HG03520 (cell line): ENCODE data around the gene PKP2.

ENCODE experiments used
- ATAC-seq: cut with Tn5 transposase; IDR thresholded peaks from one replicate; pipeline ENCODE4 v1.9.1; 2021; ENCODE audit warnings: mild to moderate bottlenecking, moderate library complexity; ENCODE audit not compliant: unreplicated experiment

Gene PKP2

DNA sequence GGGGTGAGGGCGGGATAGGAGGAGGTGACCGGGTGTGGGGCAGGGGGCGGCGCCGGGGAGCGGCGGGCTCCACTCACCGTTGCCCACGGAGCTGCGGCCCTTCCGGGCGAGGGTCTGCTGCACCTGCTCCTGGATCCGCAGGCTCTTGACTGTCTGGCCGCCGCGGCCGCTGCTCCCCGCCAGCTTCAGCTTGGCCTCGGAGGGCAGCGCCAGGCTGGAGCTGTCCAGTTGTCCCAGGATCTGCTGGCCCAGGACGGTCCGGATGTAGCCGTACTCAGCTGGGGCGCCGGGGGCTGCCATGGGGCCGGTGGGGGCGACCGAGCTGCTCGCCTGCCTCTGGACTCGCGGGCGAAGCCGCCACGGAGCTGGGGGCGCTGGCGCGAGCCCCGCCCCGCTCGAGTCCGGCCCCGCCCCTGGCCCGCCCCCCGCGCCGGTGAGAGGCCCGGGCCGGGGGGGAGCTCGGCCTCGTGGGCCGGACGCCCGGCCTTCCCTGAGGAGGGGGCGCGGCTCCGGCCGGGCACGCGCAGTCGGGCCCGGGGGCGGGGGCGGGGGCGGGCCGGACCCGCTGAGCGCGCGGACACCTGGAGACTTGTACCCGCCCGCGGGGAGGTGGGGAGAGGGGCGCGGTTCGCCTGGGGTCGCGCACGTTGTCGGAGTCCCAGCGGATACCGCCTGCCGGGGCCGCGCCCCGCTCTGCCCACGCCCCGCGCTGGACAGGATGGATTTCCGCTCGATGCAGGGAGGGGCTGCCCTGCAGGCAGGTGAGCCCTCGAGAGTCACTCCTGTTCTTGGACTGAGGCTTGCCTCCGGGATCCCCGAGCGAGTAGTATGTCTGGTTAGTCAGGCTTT, at the start of gene PKP2:
Gene PKP2 (minus strand): TSS at position 346 of the 849 bp plus-strand sequence. CDS start 46 bp downstream, at position 300.
- peak; percentile 38 for ATAC-seq

GRCh38 chr12:32944195-32944594, 47.6 kb upstream of the PKP2 start:
- ATAC-seq, result no peak

DNA sequence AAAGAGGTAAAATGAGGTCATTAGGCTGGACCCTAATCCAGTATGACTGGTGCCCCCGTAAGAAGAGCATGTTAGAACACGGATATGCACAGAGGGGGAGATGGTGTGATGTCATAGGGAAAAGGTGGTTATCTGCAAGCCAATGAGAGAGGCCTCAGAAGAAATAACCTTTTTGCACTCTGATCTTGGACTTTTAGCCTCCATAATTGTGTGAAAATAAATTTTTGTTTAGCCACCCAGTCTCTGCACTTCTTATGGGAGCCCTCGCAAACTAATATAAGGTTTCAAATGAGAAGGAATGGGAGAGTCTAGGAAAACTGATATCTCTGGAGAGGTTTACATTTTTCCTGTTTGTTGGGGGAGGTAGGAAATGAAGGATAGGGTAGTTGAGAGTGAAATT, 43.2 kb upstream of the PKP2 start:
- ATAC-seq, result no peak

- no peak for ATAC-seq
Measured at GRCh38 chr12:32926963-32927362, 30.4 kb upstream of the PKP2 start.

- no peak for ATAC-seq
Measured at GRCh38 chr12:32926356-32926755, 29.8 kb upstream of the PKP2 start.

DNA sequence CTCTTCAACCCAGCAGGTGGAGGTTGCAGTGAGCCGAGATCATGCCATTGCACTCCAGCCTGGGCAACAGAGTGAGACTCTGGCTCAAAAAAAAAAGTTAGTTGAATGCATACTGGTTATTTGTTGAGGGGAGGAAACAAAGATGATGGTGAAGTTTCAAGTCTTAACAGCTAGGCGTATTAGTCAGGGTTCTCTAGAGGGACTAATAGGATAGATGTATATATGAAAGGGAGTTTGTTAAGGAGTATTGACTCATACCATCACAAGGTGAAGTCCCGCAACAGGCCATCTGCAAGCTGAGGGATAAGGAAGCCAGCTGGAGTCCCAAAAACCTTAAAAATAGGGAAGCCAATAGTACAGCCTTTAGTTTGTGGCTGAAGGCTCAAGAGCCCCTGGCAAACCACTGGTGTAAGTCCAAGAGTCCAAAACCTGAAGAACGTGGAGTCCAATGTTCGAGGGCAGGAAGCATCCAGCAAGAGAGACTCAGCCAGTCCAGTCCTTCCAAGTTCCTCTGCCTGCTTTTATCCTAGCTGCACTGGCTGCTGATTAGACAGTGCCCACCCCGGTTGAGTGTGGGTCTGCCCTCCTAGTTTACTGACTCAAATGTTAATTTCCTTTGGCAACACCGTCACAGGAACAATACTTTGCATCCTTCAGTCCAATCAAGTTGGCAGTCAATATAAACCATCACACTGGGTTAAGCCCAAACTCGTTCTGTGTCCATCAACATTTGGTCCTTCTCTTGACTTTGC, 26.1 kb upstream of the PKP2 start:
- ATAC-seq, result no peak

DNA sequence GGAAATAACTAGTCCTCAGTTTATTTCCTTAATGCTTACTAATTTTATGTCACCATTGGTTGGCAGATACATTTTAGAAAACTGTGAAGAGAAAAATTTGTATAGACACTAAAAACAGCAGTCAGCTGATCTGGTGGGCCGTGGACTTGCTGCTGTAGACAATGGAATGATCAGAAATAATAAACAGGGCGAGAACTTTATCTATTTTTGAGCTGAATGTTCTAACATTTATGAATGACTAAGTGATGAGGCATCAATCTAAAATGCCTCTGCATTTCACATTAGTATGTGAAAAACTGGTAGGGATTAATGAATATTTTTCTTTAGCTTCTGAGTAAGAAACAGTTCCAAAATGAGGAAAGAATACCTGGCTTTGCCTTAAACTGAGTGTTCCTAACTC, 24.8 kb upstream of the PKP2 start:
- ATAC-seq, result no peak

DNA sequence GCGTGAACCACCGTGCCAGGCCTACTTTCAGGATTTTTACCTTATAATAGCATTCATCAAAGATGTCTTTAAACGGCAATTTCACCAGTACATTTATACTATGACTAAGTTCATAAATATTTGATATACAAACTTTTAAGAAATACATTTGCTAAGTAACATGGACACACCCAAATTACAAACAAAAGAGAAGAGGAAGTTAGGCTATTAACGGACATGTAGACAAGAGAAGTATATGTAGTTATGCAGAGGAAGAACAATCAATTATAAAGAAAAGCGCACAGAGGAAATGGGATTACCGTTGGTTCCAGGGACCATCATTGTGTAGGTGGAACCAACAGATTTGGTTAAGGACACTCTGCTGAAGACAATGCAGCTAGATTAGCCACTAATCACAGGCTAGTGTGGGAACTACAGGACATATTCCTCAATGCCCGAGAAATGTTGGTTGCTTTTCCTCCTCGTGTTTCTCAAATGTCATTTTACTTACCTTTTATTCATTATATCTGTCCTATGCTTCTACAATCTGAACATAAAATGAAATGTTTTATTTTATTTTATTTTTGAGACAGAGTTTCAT, 24.0 kb upstream of the PKP2 start:
- no peak for ATAC-seq

DNA sequence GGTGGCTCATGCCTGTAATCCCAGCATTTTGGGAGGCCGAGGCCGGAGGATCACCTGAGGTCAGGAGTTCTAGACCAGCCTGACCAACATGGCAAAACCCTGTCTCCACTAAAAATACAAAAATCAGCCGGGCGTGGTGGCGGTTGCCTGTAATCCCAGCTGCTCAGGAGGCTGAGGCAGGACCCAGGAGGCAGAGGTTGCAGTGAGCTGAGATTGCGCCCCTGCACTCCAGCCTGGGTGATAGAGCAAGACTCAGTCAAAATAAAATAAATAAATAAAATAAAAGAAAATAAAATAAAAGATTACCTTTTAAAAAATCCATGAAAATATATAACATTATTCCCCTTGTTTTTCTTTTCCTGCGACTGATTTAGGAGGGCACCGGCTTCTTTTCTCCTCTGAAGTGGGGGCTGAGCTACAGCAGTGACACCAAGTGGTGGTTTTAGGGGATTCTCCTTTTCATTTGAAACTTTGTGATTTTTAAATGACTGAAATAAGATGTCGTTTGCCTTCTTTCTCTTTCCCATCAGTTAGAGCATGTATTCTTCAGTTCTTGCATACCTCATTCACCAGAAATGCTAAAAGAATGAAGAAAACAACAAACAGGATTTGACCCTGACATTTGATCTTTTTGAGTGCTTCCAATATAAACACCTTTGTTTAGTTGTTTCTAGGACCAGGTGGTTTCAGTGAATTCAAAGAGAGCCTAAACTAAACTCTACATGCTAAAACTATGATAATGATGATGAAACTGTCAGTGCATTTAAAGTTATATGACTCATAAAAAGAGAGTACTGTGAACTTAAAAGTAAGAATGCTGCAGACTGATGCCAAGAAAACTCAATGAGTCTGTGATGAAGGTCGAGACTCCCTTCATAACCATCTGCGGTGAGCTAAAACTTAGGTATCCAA, 22.6 kb upstream of the PKP2 start:
- peak; percentile 67 for ATAC-seq

GRCh38 chr12:32917094-32917611, 20.6 kb upstream of the PKP2 start:
- ATAC-seq, result no peak

DNA sequence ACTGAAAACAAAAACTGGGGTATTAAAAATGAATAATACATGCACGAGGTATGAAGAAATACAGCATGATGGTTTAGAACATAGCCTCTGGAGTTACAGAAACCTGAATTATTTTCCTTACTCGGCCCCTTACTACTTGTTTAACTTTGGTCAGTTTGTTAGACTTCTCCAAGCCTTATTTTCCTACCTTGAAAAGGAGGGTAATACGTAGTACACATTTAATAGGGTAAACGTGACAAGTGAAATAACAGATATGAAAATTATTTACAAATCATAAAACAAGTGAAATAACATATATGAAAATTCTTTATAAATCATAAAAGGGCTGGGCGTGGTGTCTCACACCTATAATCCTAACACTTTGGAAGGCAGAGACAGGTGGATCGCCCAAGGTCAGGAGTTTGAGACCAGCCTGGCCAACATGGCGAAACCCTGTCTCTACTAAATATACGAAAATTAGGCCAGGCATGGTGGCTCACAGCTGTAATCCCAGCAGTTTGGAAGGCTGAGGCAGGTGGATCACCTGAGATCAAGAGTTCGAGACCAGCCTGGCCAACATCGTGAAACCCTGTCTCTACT, 11.4 kb upstream of the PKP2 start:
- ATAC-seq, result no peak

GRCh38 chr12:32907166-32907565, 10.6 kb upstream of the PKP2 start:
- no peak for ATAC-seq

DNA sequence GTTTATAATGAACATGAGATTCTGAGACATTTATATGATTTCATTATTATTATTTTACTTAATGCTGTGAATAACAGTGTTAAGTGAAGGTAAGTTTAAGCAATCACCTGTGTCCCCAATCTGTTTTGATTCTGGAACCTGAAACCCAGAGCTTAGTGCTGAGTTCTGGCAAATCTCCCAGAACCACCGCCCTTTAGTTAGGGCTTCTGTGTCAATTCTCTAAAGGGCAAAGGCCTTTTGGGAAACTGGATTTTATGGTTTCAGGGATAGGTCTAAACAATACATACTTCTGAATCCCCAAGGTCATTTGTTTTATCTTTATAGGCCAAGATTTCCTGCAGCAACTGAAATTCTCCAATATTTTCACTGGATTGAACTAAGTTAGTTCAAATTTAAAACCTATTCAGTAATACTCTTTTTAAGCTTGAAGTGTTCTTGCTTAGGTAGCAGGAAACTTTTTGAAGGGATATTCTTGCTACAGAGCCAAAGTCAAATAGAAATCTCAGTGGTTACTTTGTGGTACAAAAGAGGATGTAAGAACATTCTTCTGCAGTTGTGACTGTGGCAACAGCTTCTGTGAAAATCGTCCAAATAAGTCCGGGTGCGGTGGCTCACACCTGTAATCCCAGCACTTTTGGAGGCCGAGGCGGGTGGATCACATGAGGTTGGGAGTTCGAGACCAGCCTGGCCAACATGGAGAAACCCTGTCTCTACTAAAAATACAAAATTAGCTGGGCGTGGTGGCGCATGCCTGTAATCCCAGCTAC, 10.0 kb upstream of the PKP2 start:
- ATAC-seq, result peak; percentile 94

DNA sequence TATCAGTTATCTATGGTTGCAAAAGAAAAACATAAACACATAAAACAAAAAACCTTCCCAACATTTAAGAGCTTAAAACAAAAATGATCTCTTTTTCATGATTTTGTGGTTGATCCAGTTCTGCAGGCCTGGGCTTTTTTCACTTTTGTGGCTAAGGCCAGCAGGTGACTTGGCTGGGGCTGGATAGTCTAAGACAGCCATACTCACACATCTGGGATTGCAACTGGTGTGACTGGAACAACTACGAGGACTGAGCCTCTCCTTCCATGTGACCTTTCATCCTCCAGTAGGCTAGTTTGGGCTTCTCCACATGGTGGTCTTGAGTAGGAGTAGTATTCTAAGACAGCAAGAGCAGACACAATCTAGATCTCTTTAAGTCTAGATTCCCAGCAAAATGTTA, 7.2 kb upstream of the PKP2 start:
- no peak for ATAC-seq

- ATAC-seq, result no peak
Measured at GRCh38 chr12:32903318-32903717, 6.7 kb upstream of the PKP2 start.

DNA sequence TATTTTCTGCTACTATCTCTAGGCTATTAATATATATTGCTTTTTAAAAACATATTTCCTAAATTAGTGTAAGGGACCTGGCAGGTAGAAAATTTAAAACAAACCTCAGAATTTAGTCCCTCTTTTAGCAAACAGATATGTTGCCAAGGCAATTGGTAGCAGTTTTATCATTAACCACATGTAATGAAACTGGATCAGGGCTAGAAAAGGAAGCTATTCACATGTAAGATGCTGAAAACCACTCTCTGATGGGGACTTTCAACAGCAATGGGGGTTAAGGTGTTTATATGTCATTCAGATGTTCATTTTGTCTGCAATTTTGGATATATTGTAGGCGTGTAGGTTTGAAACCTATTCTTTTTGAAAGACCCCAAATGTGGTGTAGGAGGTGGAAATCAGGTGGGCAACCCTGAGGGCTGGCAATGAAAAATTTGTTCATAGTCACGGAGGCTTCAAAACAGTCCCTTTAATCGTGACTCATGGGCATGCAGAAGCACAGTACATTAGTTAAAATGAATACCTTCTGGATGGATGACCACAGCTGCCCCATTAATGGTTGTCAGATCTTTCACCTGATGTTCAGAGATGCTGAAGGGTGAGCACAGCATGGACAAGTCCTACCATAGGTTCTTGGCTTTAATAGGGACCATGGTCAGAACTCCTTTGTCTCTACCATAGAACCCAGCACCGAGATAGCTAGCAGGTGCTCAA, 5.9 kb upstream of the PKP2 start:
- peak; percentile 57 for ATAC-seq

DNA sequence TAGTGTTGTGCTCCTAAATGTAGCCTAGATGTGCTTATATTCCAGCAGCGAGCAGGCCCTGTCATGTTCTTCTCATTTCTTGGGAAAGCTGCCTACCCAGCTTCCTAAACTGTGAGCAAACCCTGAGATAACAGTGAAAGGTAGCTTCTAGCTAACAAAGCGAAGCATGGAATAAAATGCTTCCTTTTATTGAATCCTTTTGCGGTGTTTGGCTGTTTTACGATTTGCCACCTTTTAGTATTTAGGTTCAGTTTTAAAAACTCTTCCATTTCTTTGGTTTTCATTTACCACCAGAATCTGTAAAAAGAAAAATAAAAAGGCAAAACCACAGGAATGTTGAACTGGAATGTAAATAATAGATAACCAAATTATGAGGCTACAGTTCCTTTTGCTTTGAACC, 5.0 kb upstream of the PKP2 start:
- ATAC-seq, result no peak

- ATAC-seq, result no peak
Measured at GRCh38 chr12:32897687-32898573, 1.4 kb upstream of the PKP2 start.
